Left ventricle myocardium inferior (tissue), 1 donor: ENCODE results near the gene GGT1. TPM values are rescaled to one million over a fixed set of nuclear protein-coding genes. Genes with fewer than 3 reads are reported as not detected.
A peak's percentile ranks its signal among the peaks of the same experiment; 100 is the strongest.
"Not testable (repeated sequence)": the region's sequence is repeated elsewhere in the genome, so short reads cannot be mapped to it uniquely, and the experiment has no call there.

Source experiments
- DNase-seq: peaks from one replicate; pipeline ENCODE4 v3.0.0-alpha.2; 2020
- H3K27ac ChIP-seq: fragments of 200-600 bp; replicated peaks from 2 replicates; pipeline ENCODE4 v1.8.0; 2021
- H3K27me3 ChIP-seq: fragments of 200-600 bp; 2 replicates; pipeline ENCODE4 v1.8.0; 2021; ENCODE audit warnings: low read depth
- H3K36me3 ChIP-seq: fragments of 200-600 bp; 2 replicates; pipeline ENCODE4 v1.8.0; 2021
- H3K4me1 ChIP-seq: fragments of 200-600 bp; 2 replicates; pipeline ENCODE4 v1.8.0; 2021
- H3K4me3 ChIP-seq: fragments of 200-600 bp; 2 replicates; pipeline ENCODE4 v1.8.0; 2021; ENCODE audit warnings: mild to moderate bottlenecking, moderate library complexity
- H3K9me3 ChIP-seq: fragments of 200-600 bp; replicated peaks from 2 replicates; pipeline ENCODE4 v1.8.0; 2021
- intact Hi-C: fragments of 100-400 bp; cut with micrococcal nuclease; formaldehyde crosslinking; loops from one replicate; pipeline ENCODE4 v1.11.0; 2022
- long read RNA-seq: library from polyadenylated mRNA; unstranded; transcript quantifications from one replicate; pipeline ENCODE4 v2.0.0, GENCODE V29; 2021
- total RNA-seq: library from RNA; stranded (reverse); fragmentation: NEBNext Ultra II Directional; extraction: Animal tissue kit (Norgen Biotek cat#: 25700); gene quantifications from one replicate; pipeline ENCODE4 v1.2.1, GENCODE V29; 2021
- TF ChIP-seq, protein P1 (sequence below): fragments of 200-600 bp; IDR thresholded peaks from 2 replicates; pipeline ENCODE4 v1.8.0; 2021; ENCODE audit warnings: antibody characterized with exemption, mild to moderate bottlenecking, borderline replicate concordance
- donor health status: DM: no; HTN: yes; CAD: no; lungs with severe emphysema.

GGT1 gene
- total RNA-seq = 1.1 TPM
- long read RNA-seq, partial matches to known transcripts = 0 of 5 reads
- long read RNA-seq, other reads (novel, unspliced or antisense) = 4 of 5 reads

DNA sequence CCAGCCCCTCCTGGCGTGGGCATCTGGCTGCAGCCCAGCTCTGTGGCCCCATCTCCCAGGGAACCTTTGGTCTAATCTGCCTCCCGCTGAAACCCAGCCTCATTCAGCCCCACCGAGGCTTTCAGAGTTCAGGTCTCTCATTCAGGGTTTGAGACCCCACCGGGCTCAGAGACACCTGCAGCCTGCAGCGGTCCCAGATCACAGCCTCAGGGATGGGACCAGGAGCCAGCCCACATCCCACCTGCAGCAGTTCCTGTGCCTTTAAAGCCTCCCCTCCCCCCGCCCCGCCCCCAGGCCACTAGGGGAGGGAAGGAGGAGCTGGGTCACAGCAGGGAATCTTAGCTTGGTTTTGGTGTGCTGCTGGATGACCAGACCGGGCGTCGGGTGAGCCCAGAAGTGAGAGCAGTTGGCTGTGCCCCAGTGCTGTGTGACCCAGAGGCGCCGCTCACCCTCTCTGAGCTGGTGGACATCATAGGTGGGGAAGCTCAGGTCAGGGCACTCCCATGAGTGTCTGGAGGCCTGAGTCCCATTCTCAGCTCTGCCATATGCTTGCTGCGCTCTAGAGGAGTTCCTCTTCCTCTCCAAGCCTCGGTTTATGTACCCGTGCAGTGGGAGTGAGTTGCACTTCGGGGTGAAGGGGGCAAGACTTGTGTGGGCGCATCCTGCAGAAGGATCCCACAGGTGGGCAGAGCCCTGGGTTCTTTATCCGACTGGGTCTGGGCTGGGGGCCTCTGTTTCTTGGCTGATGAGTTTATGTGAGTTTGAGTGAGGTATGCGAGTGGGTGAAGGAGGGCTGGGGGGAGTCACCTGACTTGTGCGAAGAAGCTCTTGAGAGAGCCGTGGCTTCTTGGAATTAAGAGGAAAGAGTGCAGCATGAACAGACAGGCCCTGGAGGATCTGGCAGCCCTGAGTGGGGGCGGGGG, at the start of gene GGT1:
Gene GGT1, plus strand, starts transcription at position 347 of the 923 bp plus-strand sequence. CDS start 7,889 bp downstream, outside the sequence.
- DNase-seq, H3K9me3 ChIP-seq, intact Hi-C loops, H3K36me3 ChIP-seq, H3K27me3 ChIP-seq, H3K27ac ChIP-seq: not testable (repeated sequence)
- H3K4me3 ChIP-seq = peak within 1 kb of the TSS; percentile 1
- H3K4me1 ChIP-seq = peaks cover 25% of the 10 kb centered on the region

DNA sequence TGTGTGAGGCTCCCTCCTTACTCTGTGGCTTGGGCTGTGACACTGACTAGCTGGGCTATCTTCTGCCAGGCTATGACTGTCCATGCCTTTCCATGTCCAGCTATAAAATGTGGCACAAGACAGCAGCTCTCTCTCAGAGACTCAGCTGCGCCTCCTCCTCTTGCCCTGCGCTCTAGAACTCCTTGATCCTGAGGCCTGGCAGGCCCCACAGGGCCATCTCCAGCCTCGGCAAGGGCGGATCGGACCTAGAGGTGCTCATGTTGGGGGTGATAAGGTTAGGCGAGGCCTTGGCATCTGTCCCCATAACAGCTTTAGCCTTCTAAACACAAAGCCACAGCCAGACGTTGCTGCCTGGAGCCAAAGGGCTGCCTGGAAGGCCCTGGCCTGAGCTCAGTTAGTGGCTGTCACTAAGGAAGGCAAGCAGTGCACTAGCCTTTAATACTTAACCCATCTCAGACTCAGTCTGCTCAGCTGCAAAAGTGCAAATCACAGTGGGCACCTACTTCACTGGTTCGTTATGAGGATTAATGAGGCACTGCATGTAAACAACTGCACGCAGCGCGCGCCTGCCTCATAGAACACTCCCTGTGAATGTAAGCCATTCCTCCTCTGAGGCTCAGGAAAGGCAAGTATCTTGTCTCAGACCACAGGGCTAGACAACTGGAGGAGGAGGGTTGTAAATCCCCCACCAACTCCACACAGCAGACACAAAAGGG, 49.2 kb upstream of the GGT1 start:
- peak overlapping the region; percentile 97 for H3K4me3 ChIP-seq
- peak overlapping the region; percentile 94 for H3K27ac ChIP-seq
- H3K9me3 ChIP-seq = no peaks in the 10 kb centered on the region
- DNase-seq = peak; percentile 56
- peaks cover 89% of the 10 kb centered on the region for H3K4me1 ChIP-seq
- peaks cover 26% of the 10 kb centered on the region for H3K36me3 ChIP-seq
- H3K27me3 ChIP-seq = no peaks in the 10 kb centered on the region
- TF ChIP-seq, protein P1, sequence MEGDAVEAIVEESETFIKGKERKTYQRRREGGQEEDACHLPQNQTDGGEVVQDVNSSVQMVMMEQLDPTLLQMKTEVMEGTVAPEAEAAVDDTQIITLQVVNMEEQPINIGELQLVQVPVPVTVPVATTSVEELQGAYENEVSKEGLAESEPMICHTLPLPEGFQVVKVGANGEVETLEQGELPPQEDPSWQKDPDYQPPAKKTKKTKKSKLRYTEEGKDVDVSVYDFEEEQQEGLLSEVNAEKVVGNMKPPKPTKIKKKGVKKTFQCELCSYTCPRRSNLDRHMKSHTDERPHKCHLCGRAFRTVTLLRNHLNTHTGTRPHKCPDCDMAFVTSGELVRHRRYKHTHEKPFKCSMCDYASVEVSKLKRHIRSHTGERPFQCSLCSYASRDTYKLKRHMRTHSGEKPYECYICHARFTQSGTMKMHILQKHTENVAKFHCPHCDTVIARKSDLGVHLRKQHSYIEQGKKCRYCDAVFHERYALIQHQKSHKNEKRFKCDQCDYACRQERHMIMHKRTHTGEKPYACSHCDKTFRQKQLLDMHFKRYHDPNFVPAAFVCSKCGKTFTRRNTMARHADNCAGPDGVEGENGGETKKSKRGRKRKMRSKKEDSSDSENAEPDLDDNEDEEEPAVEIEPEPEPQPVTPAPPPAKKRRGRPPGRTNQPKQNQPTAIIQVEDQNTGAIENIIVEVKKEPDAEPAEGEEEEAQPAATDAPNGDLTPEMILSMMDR = no peak
- intact Hi-C loops = no loop called here

GRCh38 chr22:24554313-24555164, 48.5 kb upstream of the GGT1 start, which contains the start of gene GUCD1:
GUCD1 (minus strand) TSS chr22:24555138; CDS start chr22:24554991, 147 bp downstream.
- DNase-seq = peak; percentile 22
- Histone ChIP-seq H3K27ac (peak within 1 kb of the TSS; percentile 94), H3K4me3 (peak within 1 kb of the TSS; percentile 97), H3K27me3 (no peaks in the 10 kb centered on the region), H3K36me3 (peaks cover 29% of the 10 kb centered on the region), H3K4me1 (peaks cover 89% of the 10 kb centered on the region), H3K9me3 (no peaks in the 10 kb centered on the region)
- intact Hi-C loops = no loop called here
- TF ChIP-seq, protein P1 = no peak

DNA sequence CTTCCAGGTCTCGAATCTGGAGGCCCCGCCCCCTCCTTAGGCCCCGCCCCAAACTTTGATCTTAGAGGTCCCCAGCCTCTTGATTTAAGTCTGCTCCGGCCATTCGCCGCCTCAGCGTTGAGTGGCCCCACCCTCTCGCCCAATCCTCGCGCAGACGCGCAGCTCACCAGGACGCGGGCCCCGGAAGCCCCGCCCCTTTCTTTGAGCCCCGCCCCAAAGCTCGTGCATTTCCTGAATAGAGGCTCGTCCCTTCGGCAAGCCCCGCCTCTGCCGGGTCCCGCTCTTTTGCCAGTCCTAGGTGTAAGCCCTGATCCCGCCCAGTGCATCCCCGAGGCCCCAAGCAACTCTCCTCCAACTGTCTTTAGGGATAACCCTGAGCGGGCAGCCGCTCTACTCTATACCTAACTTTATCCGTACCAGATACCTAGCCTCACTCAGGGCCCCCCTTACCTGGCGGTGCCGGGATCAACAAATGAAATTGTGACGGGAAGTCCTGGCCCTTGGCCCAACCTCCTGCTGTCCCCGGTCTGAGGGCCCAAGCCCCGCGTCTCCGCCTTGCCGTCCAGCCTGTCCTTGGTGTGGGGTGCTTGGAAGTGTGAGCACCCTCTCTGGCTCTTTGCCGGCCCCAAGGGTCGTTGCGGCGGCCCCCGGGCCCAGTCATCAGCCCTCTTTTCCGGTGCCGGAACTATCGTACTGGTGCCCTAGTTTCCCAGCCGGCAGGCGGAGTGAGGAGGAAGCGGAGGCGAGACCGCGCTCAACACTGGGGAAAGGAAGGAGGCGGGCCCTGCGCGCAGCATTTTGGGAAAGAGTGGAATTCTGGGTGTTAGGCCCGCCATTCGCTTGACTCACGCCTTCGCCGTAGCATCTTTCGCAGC, 47.6 kb upstream of the GGT1 start, which contains the start of gene SNRPD3:
Gene SNRPD3, plus strand, starts transcription at position 835 of the 875 bp plus-strand sequence. CDS start 1,676 bp downstream, outside the sequence.
- Histone ChIP-seq H3K9me3 (no peaks in the 10 kb centered on the region), H3K27ac (peak within 1 kb of the TSS; percentile 94), H3K27me3 (no peaks in the 10 kb centered on the region), H3K36me3 (peaks cover 32% of the 10 kb centered on the region), H3K4me1 (peaks cover 88% of the 10 kb centered on the region), H3K4me3 (peak within 1 kb of the TSS; percentile 97)
- DNase-seq = peak; percentile 100
- intact Hi-C loops = no loop called here
- TF ChIP-seq, protein P1 = peak; percentile 54

- Histone ChIP-seq H3K27ac (peak overlapping the region; percentile 42), H3K4me3 (no peak overlapping the region), H3K36me3 (peaks cover 35% of the 10 kb centered on the region), H3K4me1 (peaks cover 84% of the 10 kb centered on the region), H3K27me3 (no peaks in the 10 kb centered on the region), H3K9me3 (no peaks in the 10 kb centered on the region)
- no peak for DNase-seq
- TF ChIP-seq, protein P1 = no peak
- intact Hi-C loops = no loop called here
Observed at GRCh38 chr22:24559471-24559870, 43.5 kb upstream of the GGT1 start.
